Activated CD8-positive, alpha-beta memory T cell treated with anti-CD3 and anti-CD28 coated beads for 4 hours (primary cell): ENCODE results near the gene PLEKHA1.

Source experiments
- DNase-seq, 2 donors: peaks; one replicate each; pipeline ENCODE4 v3.0.0-alpha.2; 2020; ENCODE audit warnings: low read depth in 2 of 2

PLEKHA1 gene

DNA sequence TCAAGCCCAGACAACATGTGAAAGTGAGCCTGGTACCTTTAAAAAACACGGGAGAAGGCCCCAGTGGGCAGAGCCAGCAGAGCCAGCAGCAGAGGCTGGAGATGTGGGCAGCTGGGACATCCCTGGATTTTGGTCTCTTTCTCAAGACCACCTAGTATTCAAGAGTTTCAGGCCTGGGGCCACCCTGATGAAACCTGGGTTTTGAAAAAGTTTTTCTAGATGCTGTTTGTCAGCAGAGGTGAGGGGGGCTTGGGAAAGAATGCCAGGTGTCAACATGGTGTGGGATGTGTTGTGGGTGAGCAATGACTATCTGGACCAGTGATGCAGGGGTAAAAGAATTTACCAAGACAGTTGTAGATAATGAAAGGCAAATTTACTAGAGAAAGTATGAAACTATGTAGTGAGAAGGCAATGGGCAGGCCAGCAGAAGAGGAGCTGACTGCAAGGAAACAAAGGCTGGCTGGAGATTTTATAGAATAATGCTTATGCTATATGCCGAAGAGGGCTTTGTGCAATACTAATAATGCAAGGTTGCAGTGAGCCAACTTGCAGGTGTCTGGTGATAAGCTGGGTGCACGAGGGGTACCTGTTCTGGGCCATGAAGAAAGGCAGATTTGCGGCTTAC, 28.1 kb upstream of the PLEKHA1 start:
- DNase-seq = no peak

DNA sequence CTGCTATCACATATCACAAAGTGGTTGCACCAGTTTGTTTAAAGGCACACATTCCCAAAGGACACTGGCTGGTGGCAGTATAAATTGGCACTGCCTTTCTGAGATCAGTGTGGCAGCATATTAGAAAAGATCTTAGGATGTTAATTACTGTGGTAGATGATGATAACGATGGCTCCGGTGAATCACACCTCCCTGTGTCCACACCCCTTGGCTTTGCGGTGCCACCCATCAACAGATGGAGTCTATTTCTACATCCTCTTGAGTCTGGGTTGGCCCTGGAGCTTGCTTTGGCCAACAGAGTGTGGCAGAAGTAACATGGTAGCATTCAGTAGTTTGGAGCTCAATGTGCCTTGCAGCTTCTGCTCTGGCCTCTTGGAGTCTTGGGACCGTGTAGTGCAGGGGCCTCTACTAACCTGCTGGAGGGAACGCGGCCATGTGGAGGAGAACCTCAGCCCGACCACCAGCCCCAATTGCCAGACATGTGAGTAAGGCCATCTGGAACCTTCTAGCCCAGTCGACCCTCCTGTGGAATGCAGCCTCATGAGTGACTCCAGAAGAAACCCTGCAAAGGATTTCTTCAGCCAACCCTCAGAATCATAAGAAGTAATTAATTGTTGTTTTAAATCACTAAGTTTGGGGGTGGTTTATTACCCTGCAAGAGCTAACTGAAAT, 27.2 kb upstream of the PLEKHA1 start:
- DNase-seq = no peak

DNA sequence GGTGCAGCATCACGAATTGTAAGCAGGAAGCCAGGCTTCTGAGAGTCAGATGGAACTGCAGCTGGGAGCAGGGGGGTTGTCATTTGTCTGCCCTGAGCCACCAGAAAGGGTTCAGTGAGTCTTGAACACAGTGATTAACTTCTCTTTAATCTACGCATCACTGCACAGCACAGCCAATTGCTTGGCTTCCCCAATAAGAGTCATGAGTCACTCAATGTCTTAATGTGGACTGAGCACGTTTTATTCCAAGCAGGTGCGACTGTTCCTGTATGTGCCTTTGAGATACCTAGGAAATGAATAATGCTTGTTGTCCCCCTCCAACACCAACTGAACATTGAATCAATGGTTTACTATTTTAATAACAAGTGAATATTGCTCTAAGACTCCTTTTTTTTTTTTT, 26.0 kb upstream of the PLEKHA1 start:
- DNase-seq = no peak

DNA sequence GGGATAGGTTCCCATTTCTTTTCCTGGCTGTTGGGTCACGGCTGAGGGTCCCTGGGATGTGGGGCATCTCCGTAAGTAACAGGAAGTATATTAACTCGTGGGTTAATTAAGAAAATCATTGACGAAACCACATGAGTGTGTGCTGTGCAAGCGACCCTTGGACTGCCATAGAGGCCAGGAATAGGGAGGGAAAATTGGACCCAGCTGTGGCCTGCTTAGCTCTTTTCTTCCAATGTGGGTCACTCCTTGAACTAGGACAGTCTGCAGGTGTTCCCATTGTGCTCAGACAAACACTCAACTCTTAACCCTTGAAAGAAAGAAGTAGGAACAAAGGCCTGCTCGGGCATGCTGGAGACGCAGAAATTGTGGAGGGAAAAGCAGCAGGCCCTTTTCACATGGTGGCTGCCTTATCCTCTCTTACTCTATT, 25.6 kb upstream of the PLEKHA1 start:
- no peak for DNase-seq

DNA sequence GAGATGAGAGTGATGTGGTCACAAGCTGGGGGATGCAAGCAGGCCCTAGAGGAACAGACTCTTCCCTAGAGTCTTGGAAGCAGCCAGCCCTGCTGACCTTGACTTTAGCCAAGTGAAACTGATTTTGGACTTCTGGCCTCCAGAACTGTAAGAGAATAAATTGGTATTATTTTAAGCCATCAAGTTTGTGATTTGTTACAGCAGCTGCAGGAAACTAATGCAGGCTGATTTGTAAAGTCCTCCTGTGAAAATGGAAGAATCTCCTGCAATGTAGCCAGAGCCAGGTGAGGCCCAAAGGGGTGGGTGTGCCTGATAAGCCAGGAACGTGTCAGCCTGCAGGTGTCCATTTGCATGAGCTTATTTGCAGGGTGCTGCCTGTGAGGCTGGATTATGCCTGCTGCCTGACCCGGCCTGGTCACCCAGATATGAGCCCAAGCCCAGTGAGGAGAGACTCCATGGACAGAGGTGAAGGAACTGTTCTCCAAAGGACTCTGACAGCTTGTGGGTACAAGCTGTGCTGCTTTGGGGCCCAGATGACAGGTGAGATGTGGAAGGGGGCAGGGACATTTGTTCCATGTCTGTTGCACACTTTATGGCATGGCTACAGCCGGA, 24.6 kb upstream of the PLEKHA1 start:
- DNase-seq = no peak

DNA sequence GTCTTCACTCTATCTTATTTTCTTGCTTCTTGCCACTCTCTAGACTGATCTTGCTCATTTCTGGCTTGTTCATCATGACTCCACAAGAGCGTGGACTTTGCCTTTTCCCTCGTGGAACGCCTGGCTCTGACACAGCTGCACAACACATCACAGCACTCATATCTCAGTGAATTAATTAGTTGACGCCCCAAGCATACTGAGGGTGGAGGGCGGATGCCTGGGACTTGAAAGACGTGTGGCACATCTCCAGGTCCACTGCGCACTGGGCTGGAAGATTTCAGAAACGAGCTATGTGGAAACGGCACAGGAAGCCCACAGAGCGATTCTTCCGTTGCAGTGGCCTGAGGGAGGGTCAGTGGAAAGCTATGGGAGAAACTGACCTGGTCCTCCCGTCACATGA, 23.6 kb upstream of the PLEKHA1 start:
- no peak for DNase-seq

DNA sequence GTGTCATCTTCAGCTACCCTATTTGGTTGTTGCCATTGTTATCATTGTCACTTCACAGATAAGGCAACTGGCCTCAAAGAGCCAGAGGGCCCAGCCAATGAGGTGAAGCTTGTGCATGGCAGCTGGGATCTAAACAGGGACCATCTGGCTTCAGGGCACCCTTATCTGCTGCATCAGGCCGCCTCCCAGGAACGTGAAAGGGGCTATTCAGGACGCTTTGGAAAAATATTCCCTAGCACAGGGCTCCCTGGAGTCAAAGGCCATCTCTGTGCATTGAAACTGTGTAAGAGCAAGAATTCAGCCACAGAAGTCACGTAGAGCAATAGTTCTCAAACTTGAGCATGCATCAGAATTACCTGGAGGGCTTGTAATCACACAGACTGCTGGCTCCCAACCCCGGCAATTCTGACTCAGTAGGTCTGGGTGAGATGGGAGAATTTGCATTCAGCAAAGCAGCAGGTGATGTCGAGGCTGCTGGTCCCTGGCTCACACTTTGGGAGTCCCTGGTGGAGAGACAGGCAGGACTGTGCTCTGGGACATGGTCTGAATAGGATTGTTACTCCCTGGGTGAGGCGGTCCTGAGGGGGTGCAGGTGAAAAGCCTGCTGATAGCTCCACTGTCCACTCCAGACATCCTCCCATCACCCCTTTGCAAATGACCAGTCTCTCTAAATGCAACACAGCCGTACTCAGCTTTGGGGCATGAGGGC, 21.5 kb upstream of the PLEKHA1 start:
- no peak for DNase-seq

DNA sequence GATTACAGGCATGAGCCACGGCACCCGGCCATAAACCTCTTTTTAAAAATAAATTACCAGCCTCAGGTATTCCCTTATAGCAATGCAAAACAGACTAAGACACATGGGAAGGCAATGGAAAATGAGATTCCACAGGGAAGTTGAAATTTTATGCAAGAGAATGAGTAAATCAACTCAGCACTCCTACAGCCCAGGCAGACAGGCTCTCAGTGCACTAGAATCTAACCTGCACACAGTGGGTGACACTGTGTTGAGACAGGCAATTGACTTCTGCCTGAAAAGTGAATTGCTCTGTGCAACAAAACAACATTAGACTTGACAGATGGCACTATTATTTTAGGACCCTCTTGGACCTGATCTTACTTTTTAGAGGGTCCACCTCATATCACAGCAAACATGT, 20.1 kb upstream of the PLEKHA1 start:
- DNase-seq = no peak

DNA sequence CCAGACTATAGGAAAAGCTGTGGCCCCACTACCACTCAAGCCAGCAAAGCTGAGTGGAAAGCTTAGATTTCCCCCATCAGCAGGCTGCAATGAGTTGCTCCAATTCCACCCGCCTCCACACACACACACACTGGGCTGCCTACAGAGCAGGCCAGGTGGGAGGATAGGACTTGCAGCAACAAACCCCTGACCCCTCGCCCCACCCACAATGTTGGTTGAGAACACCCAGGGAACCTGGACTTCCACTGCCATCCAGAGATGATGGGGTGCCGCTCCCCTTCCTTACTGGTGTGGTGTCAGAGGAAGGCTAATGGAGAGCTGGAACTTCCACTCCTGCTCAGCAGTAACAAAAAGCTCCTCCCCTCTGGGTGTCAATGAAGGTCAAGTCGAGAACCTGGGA, 16.8 kb upstream of the PLEKHA1 start:
- DNase-seq = no peak

DNA sequence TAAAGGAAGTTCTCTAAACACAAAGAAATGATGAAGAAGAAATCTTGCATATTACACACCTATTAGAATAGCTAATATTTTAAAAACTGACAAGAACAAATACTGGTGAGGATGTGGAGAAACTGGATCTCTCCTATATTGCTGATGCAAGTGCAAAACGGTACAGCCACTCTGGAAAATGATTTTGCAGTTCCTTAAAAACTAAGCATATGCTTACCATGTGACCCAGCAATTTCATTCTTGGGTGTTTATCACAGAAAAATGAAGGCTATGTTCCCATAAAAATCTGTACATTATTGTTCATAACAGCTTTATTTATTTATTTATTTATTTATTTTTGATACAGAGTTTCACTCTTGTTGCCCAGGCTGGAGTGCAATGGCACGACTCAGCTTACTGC, 14.9 kb upstream of the PLEKHA1 start:
- DNase-seq = no peak

DNA sequence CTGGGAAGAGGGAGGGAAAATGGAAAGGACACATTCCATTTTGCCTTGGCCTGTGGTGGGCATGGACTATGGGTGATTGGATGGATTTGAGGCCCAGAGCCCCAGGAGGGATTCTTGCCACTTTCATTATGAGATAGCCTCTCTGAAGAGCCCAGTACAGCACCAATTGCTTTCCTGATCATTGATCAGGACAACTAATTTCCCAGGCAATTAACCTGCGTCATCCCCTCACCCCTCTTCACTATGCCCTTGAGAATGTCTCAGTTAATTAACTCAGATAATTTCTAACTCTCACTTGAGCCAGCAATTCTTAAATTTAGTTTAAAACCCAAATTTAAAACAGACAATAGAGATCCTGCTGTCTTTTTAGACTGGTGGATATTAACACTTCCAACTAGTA, 13.5 kb upstream of the PLEKHA1 start:
- no peak for DNase-seq

DNA sequence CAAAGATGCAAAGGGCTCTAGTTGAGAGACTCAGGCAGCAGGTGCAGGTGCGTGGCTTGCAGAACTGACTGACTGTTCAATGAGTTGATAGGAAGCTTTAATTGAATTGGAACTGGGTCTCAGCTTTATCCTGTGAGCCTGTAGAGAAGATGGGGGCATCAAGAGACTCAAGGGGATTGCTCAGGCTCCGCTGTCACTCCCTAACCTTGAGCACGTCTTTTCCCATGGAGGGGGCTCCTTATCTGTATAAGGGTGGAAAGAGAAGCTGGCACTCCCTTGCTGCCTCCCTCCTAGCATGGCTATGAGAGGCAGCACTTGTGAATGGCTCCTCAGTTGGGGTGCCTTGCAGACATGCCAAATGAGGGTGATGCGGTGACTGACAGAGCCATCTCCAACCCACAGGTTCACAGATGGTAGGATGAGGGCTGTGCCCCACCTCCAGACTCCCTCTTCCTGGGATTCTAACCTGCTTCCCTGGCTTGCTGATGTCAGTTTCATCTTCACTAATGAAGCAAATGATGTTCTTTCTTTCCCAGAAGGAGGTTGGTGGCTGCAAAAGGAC, 12.4 kb upstream of the PLEKHA1 start:
- no peak for DNase-seq

DNA sequence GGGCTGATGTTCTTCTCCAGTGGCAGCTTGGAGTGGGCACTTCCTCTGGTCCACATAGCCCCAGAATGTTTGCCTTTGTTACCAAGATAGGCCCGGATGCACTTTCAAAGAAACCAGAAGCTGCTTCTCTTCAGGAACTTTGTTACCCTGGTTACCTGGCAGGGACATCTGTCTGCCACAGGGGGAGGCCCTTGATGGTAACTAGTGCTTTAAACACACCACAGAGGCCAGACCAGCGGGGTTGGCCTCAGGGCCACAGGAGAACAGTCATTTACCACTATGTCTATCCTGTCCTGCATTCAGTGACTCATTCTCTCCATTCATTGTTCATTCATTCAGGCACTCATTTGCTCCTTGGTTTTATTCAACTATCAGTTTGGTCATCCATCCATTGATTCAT, 11.9 kb upstream of the PLEKHA1 start:
- DNase-seq = no peak

DNA sequence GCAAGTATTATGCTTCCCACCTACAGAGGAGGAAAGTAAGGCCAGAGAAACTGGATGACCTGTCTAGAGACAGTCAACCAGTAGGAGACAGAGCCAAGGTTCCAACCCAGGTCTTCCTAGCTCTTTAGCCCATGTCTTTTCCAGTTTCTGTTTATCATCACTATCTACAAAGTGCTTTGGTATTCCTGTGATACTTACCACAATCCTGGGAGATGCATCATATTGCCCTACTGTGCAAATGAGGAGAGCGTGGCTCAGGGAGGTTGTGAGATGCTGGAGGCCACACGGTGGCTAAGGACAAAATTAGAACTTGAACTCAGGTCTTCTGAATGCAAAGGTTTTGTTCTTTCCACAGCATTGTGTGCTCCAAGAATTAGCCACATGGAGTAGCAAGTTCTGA, 11.2 kb upstream of the PLEKHA1 start:
- DNase-seq = no peak

DNA sequence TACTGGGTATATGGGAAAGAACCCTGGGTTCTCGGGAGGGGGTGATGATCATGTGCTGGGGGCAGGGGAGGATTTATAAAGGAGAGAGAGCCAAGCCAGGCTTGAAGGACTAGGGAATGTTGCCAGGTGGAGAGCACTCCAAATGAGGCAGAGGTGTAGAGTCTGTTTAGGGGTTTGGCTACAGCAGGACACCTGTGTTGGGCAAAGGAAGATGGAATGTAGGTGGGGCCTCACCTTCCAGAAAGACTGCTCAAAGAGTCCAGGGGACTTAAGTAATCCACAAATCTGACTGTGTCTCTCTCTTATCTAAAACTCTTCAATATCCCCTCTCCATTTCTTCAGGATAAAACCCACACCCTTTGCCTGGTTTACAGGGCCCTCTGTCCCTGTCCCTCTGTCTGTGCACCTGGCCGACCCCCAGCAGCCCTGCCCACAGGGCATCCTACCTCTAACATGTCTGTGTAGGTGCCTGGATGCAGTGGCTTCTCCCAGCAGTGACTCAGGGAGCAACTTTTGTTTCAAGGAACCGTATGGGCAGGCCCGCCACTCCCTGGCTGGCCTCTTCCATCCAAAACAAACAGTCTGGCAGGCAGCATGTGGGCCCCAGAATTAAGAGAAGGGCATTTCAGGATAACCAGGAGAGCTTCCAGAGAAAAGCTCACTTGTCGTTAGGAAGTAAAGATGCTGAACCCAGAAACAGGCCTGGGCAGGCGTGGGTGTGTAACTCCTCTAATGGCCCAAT, 10.6 kb upstream of the PLEKHA1 start:
- no peak for DNase-seq

DNA sequence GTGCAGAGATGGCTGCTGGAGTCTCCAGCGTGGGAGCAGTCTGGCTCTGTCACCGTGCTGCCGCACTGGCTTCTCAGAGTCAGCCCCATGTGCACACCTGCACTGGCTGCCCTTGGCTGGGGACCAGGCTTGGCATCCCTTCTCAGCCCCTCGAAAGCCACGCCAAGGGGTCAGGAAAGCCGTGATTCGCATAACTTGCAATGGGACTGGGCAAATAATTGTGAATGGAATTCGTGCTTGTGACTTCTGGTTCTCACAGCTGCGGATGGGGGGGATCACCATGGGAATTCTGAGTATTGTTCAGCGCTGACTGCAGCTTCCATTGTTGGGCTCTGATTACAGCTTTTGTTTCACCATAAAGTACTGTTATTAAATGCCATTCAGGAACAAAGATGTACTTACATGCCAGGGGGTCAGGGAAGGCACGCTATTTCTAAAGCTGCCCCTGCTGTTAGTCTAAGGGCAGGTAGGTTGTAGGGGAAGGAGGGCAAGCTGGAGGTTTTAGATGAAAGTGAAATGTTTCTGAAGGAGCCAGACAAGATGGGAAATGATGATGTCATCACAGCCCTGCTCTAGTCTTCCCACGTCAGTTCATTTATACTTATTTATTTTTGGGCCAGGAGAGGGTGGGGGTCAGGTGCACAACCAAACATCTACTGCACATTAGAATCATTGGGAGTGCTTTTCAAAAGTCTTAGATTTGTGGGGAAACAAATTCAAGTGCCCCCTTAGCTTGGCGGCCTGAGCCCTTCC, 5.8 kb upstream of the PLEKHA1 start:
- no peak for DNase-seq

DNA sequence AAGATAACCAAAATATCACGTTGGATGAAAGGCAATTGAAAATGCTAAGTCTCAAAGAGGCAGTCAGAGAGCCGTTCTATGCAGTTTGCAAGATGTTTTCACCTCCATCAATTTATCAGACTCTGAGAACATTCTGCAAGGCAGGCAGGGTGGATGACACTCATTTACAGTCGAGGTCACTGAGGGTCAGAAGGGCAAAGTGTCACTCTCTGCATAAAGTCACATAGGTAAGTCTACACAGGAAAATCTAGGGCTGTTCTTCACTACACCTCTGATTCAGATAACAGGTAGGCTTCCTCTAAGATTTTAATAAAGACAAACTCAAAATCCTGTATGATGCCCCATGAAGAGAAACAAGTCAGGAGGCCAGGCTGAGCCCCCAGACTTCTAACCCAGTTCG, 1.4 kb upstream of the PLEKHA1 start:
- no peak for DNase-seq

DNA sequence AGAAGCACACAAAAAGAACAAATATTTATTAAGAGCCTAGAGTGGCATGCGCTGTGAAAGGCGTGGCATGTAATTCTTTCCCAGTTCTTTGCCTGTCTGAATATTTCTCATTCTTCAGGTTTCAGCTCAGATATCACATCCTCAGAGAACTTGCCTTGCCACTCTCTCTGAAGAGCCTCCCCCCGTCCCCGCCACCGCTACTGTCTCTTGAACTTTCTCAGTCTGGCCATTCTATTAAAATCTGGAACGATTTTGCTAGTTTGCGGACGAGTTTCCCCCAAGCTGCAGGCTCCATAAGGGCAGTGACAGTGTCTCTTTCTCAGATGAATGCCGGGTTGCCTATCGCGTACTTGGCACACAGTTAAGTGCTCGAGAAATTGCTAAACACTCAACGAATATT, 787 bp upstream of the PLEKHA1 start:
- DNase-seq = no peak

DNA sequence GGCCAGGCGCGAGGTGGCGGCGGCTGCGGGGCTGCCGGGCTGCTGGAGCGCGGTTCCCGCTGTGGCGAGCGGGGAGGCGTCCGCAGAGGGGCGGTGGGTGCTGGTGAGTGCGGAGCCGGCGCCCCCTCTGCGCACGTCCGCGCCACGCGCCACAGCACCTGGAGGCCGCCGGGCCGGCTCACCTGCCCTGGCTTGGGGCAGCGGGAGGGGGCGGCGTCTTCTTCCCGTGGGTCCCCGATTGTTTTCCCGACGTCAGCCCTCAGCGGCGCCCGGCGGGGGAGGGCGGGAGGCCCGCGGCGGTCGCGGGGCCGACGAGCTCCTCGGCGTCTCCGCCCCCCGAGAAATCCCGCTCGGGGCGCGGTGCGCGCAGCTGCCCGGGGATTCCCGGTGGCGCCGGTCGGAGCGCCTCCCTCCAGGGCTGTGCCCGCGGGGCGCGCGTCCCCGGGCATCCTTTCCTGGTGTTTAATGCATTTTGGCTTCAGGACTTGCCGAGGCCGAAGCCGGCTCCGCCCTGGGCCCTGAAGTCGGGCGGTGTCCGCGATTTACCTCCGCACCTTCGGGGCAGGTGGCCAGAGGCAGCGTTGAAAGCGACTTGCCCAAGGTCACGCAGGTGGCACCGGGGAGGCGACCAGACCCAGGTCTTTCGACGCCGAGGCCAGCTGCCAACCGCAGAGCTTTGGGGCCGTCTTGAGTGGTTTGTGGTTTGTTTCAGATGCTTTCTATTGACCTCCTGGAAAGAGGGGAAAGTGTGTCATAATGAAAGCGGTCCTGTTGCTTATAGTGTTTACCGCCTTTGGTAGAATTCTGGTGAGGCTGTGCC, 561 bp downstream of the PLEKHA1 start:
- peak; percentile 35 to 40 for DNase-seq

DNA sequence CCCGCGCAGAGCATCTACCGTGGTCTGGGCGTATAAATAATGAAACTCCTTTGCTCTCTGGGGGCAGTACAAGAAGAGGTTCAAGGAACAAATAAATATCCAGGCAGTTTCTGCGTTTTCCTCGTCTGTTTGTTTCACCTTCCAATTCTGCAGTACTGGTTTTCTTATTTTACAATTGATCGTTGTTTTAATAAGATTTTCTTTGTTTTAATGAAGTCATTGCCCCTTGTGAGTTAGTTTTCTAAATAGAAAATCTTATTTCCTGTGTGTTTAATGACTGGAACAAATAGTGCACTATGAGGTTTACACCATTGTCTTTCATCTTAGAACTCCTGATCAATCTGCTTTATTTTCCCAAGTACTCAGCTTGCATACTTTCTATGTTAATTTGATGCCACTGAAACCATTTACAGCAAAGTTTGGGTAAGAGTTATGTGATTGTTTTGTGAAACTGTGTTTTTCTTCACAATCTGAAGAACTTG, 1.2 kb downstream of the PLEKHA1 start:
- no peak for DNase-seq
